ENCODE measurements around the gene DLGAP1.

DLGAP1 gene

GRCh38 chr18:3753106-3753505, 702.0 kb downstream of the DLGAP1 start:
- Histone ChIP-seq H3K27ac (ENCODE audit: insufficient read depth, low read length, poor library complexity, severe bottlenecking) (no peak overlapping the region), H3K4me1 (ENCODE audit: control insufficient read depth, insufficient read depth, low read length, poor library complexity, severe bottlenecking) (no peaks in the 10 kb centered on the region), H3K27me3 (replicated peaks; ENCODE audit: control insufficient read depth, insufficient read depth, low read length, poor library complexity, severe bottlenecking) (no peaks in the 10 kb centered on the region), H3K9me3 (ENCODE audit: control insufficient read depth, low read length) (no peaks in the 10 kb centered on the region), H3K4me3 (ENCODE audit: insufficient read depth, low read depth, low read length, poor library complexity, severe bottlenecking) (no peak overlapping the region), H3K36me3 (ENCODE audit: control insufficient read depth, insufficient read depth, low read length) (no peaks in the 10 kb centered on the region)
- no peak for DNase-seq

- H3K4me3 ChIP-seq (ENCODE audit: insufficient read depth, low read depth, low read length, poor library complexity, severe bottlenecking) = no peak overlapping the region
Measured at GRCh38 chr18:3748086-3748485, 707.0 kb downstream of the DLGAP1 start.

GRCh38 chr18:3747176-3747973, 707.7 kb downstream of the DLGAP1 start:
- Histone ChIP-seq H3K27me3 (replicated peaks; ENCODE audit: control insufficient read depth, insufficient read depth, low read length, poor library complexity, severe bottlenecking) (no peaks in the 10 kb centered on the region), H3K4me1 (ENCODE audit: control insufficient read depth, insufficient read depth, low read length, poor library complexity, severe bottlenecking) (no peaks in the 10 kb centered on the region), H3K9me3 (ENCODE audit: control insufficient read depth, low read length) (no peaks in the 10 kb centered on the region), H3K4me3 (ENCODE audit: insufficient read depth, low read depth, low read length, poor library complexity, severe bottlenecking) (no peak overlapping the region), H3K27ac (ENCODE audit: insufficient read depth, low read length, poor library complexity, severe bottlenecking) (no peak overlapping the region), H3K36me3 (ENCODE audit: control insufficient read depth, insufficient read depth, low read length) (no peaks in the 10 kb centered on the region)
- no peak for DNase-seq

More at GRCh38 chr18:3748086-3748485, 707.0 kb downstream of the DLGAP1 start:
- Histone ChIP-seq H3K4me1 (ENCODE audit: control insufficient read depth, insufficient read depth, low read length, poor library complexity, severe bottlenecking) (no peaks in the 10 kb centered on the region), H3K9me3 (ENCODE audit: control insufficient read depth, low read length) (no peaks in the 10 kb centered on the region), H3K27me3 (replicated peaks; ENCODE audit: control insufficient read depth, insufficient read depth, low read length, poor library complexity, severe bottlenecking) (no peaks in the 10 kb centered on the region), H3K36me3 (ENCODE audit: control insufficient read depth, insufficient read depth, low read length) (no peaks in the 10 kb centered on the region), H3K27ac (ENCODE audit: insufficient read depth, low read length, poor library complexity, severe bottlenecking) (no peak overlapping the region)
- DNase-seq = no peak

GRCh38 chr18:3742541-3742940, 712.6 kb downstream of the DLGAP1 start:
- no peaks in the 10 kb centered on the region for H3K27me3 ChIP-seq (replicated peaks; ENCODE audit: control insufficient read depth, insufficient read depth, low read length, poor library complexity, severe bottlenecking)
- H3K36me3 ChIP-seq (ENCODE audit: control insufficient read depth, insufficient read depth, low read length) = no peaks in the 10 kb centered on the region
- DNase-seq = no peak
- no peaks in the 10 kb centered on the region for H3K4me1 ChIP-seq (ENCODE audit: control insufficient read depth, insufficient read depth, low read length, poor library complexity, severe bottlenecking)
- no peak overlapping the region for H3K4me3 ChIP-seq (ENCODE audit: insufficient read depth, low read depth, low read length, poor library complexity, severe bottlenecking)
- no peak overlapping the region for H3K27ac ChIP-seq (ENCODE audit: insufficient read depth, low read length, poor library complexity, severe bottlenecking)
- H3K9me3 ChIP-seq (ENCODE audit: control insufficient read depth, low read length) = no peaks in the 10 kb centered on the region

- no peaks in the 10 kb centered on the region for H3K4me1 ChIP-seq (ENCODE audit: control insufficient read depth, insufficient read depth, low read length, poor library complexity, severe bottlenecking)
- DNase-seq = no peak
- H3K27ac ChIP-seq (ENCODE audit: insufficient read depth, low read length, poor library complexity, severe bottlenecking) = no peak overlapping the region
- no peak overlapping the region for H3K4me3 ChIP-seq (ENCODE audit: insufficient read depth, low read depth, low read length, poor library complexity, severe bottlenecking)
- H3K27me3 ChIP-seq (replicated peaks; ENCODE audit: control insufficient read depth, insufficient read depth, low read length, poor library complexity, severe bottlenecking) = no peaks in the 10 kb centered on the region
- no peaks in the 10 kb centered on the region for H3K9me3 ChIP-seq (ENCODE audit: control insufficient read depth, low read length)
- H3K36me3 ChIP-seq (ENCODE audit: control insufficient read depth, insufficient read depth, low read length) = no peaks in the 10 kb centered on the region
Measured at GRCh38 chr18:3741333-3741732, 713.8 kb downstream of the DLGAP1 start.

GRCh38 chr18:3728704-3729437, 726.2 kb downstream of the DLGAP1 start:
- no peaks in the 10 kb centered on the region for H3K36me3 ChIP-seq (ENCODE audit: control insufficient read depth, insufficient read depth, low read length)
- no peak overlapping the region for H3K27ac ChIP-seq (ENCODE audit: insufficient read depth, low read length, poor library complexity, severe bottlenecking)
- DNase-seq = no peak
- H3K27me3 ChIP-seq (replicated peaks; ENCODE audit: control insufficient read depth, insufficient read depth, low read length, poor library complexity, severe bottlenecking) = no peaks in the 10 kb centered on the region
- H3K4me3 ChIP-seq (ENCODE audit: insufficient read depth, low read depth, low read length, poor library complexity, severe bottlenecking) = no peak overlapping the region
- H3K9me3 ChIP-seq (ENCODE audit: control insufficient read depth, low read length) = no peaks in the 10 kb centered on the region
- H3K4me1 ChIP-seq (ENCODE audit: control insufficient read depth, insufficient read depth, low read length, poor library complexity, severe bottlenecking) = no peaks in the 10 kb centered on the region

GRCh38 chr18:3727274-3727673, 727.8 kb downstream of the DLGAP1 start:
- no peaks in the 10 kb centered on the region for H3K9me3 ChIP-seq (ENCODE audit: control insufficient read depth, low read length)
- DNase-seq = no peak
- H3K4me3 ChIP-seq (ENCODE audit: insufficient read depth, low read depth, low read length, poor library complexity, severe bottlenecking) = no peak overlapping the region
- H3K36me3 ChIP-seq (ENCODE audit: control insufficient read depth, insufficient read depth, low read length) = no peaks in the 10 kb centered on the region
- no peaks in the 10 kb centered on the region for H3K4me1 ChIP-seq (ENCODE audit: control insufficient read depth, insufficient read depth, low read length, poor library complexity, severe bottlenecking)
- no peak overlapping the region for H3K27ac ChIP-seq (ENCODE audit: insufficient read depth, low read length, poor library complexity, severe bottlenecking)
- H3K27me3 ChIP-seq (replicated peaks; ENCODE audit: control insufficient read depth, insufficient read depth, low read length, poor library complexity, severe bottlenecking) = no peaks in the 10 kb centered on the region

- H3K4me3 ChIP-seq (ENCODE audit: insufficient read depth, low read depth, low read length, poor library complexity, severe bottlenecking) = no peak overlapping the region
- DNase-seq = no peak
- H3K27me3 ChIP-seq (replicated peaks; ENCODE audit: control insufficient read depth, insufficient read depth, low read length, poor library complexity, severe bottlenecking) = no peaks in the 10 kb centered on the region
- H3K36me3 ChIP-seq (ENCODE audit: control insufficient read depth, insufficient read depth, low read length) = no peaks in the 10 kb centered on the region
- no peaks in the 10 kb centered on the region for H3K9me3 ChIP-seq (ENCODE audit: control insufficient read depth, low read length)
- H3K27ac ChIP-seq (ENCODE audit: insufficient read depth, low read length, poor library complexity, severe bottlenecking) = no peak overlapping the region
- no peaks in the 10 kb centered on the region for H3K4me1 ChIP-seq (ENCODE audit: control insufficient read depth, insufficient read depth, low read length, poor library complexity, severe bottlenecking)
Measured at GRCh38 chr18:3726238-3726951, 728.7 kb downstream of the DLGAP1 start.

- no peaks in the 10 kb centered on the region for H3K4me1 ChIP-seq (ENCODE audit: control insufficient read depth, insufficient read depth, low read length, poor library complexity, severe bottlenecking)
- H3K27me3 ChIP-seq (replicated peaks; ENCODE audit: control insufficient read depth, insufficient read depth, low read length, poor library complexity, severe bottlenecking) = no peaks in the 10 kb centered on the region
- DNase-seq = no peak
- H3K27ac ChIP-seq (ENCODE audit: insufficient read depth, low read length, poor library complexity, severe bottlenecking) = no peak overlapping the region
- no peaks in the 10 kb centered on the region for H3K36me3 ChIP-seq (ENCODE audit: control insufficient read depth, insufficient read depth, low read length)
- no peak overlapping the region for H3K4me3 ChIP-seq (ENCODE audit: insufficient read depth, low read depth, low read length, poor library complexity, severe bottlenecking)
- H3K9me3 ChIP-seq (ENCODE audit: control insufficient read depth, low read length) = no peaks in the 10 kb centered on the region
Measured at GRCh38 chr18:3725115-3725514, 730.0 kb downstream of the DLGAP1 start.

GRCh38 chr18:3723554-3723953, 731.6 kb downstream of the DLGAP1 start:
- no peaks in the 10 kb centered on the region for H3K9me3 ChIP-seq (ENCODE audit: control insufficient read depth, low read length)
- DNase-seq = no peak
- no peaks in the 10 kb centered on the region for H3K27me3 ChIP-seq (replicated peaks; ENCODE audit: control insufficient read depth, insufficient read depth, low read length, poor library complexity, severe bottlenecking)
- H3K4me3 ChIP-seq (ENCODE audit: insufficient read depth, low read depth, low read length, poor library complexity, severe bottlenecking) = no peak overlapping the region
- no peak overlapping the region for H3K27ac ChIP-seq (ENCODE audit: insufficient read depth, low read length, poor library complexity, severe bottlenecking)
- H3K4me1 ChIP-seq (ENCODE audit: control insufficient read depth, insufficient read depth, low read length, poor library complexity, severe bottlenecking) = no peaks in the 10 kb centered on the region
- H3K36me3 ChIP-seq (ENCODE audit: control insufficient read depth, insufficient read depth, low read length) = no peaks in the 10 kb centered on the region

Data from effector memory CD4-positive, alpha-beta T cell (primary cell).